ENCODE data around the gene P2RY14. TPM values are rescaled to one million over a fixed set of nuclear protein-coding genes. Genes with fewer than 3 reads are reported as not detected.

P2RY14 gene
- total RNA-seq, 2 donors from 2014 or later: 1.8 TPM; not detected in 1

GRCh38 chr3:151283907-151284461, 5.6 kb upstream of the P2RY14 start:
- DNase-seq: peak in 2 of 4 donors; percentile 27 to 37
- H3K4me1 ChIP-seq: peaks cover 3% of the 10 kb centered on the region
- no peak overlapping the region for H3K4me3 ChIP-seq
- H3K27me3 ChIP-seq: no peaks in the 10 kb centered on the region
- TF ChIP-seq POLR2A (IDR thresholded peaks at IDR 0.05): no peak
- TF ChIP-seq, protein P1, sequence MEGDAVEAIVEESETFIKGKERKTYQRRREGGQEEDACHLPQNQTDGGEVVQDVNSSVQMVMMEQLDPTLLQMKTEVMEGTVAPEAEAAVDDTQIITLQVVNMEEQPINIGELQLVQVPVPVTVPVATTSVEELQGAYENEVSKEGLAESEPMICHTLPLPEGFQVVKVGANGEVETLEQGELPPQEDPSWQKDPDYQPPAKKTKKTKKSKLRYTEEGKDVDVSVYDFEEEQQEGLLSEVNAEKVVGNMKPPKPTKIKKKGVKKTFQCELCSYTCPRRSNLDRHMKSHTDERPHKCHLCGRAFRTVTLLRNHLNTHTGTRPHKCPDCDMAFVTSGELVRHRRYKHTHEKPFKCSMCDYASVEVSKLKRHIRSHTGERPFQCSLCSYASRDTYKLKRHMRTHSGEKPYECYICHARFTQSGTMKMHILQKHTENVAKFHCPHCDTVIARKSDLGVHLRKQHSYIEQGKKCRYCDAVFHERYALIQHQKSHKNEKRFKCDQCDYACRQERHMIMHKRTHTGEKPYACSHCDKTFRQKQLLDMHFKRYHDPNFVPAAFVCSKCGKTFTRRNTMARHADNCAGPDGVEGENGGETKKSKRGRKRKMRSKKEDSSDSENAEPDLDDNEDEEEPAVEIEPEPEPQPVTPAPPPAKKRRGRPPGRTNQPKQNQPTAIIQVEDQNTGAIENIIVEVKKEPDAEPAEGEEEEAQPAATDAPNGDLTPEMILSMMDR (IDR thresholded peaks at IDR 0.05): no peak
- intact Hi-C loops (cut with DNase I): loop anchor here (5.0 kb wide), 1 partner anchor 117 kb away; no protein-coding TSS in a partner anchor
- H3K9me3 ChIP-seq: no peaks in the 10 kb centered on the region
- no peak overlapping the region for H3K27ac ChIP-seq
- H3K36me3 ChIP-seq (replicated peaks in 1 of 2; ENCODE audit: insufficient read depth in 1 of 2, low read depth in 2 of 2): no peaks in the 10 kb centered on the region
- ATAC-seq: no peak
- 14 to 24% methylated on average over 5 of the region's 5 CpGs for WGBS, 2 donors

- H3K9me3 ChIP-seq: no peaks in the 10 kb centered on the region
- intact Hi-C loops (cut with DNase I): loop anchor here (5.0 kb wide), 1 partner anchor 116 kb away; no protein-coding TSS in a partner anchor
- H3K36me3 ChIP-seq (replicated peaks in 1 of 2; ENCODE audit: insufficient read depth in 1 of 2, low read depth in 2 of 2): no peaks in the 10 kb centered on the region
- peaks cover 3% of the 10 kb centered on the region for H3K4me1 ChIP-seq
- TF ChIP-seq, protein P1 (IDR thresholded peaks at IDR 0.05): no peak
- no peak for TF ChIP-seq POLR2A (IDR thresholded peaks at IDR 0.05)
- DNase-seq: no peak
- H3K27ac ChIP-seq: no peak overlapping the region
- ATAC-seq: no peak
- no peak overlapping the region for H3K4me3 ChIP-seq
- WGBS, 2 donors: 38 to 39% methylated on average over 4 of the region's 4 CpGs
- no peaks in the 10 kb centered on the region for H3K27me3 ChIP-seq
These were observed 5.0 kb upstream of the P2RY14 start for GRCh38 chr3:151283387-151283786.

DNA sequence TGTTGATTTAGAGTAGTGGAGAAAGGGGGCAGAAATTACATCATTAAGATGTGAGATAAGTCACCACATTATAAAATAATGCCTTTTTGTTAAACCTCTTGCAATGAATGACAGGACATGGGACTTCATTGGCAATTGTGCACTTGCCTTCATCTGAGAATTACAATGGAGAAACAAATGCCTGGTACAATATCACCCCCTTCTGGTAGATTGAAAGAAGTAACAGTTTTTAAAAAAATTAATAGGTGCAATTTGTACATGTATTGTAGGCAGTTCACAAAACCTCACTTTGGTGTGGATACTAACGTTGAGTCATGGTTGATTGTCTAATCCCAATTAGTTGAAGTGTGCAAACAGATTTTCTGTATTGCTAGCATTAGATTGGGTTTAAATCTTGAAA, 4.6 kb upstream of the P2RY14 start:
- peak; percentile 77 for ATAC-seq
- Histone ChIP-seq H3K4me3 (no peak overlapping the region), H3K36me3 (replicated peaks in 1 of 2; ENCODE audit: insufficient read depth in 1 of 2, low read depth in 2 of 2) (no peaks in the 10 kb centered on the region), H3K27ac (no peak overlapping the region), H3K9me3 (no peaks in the 10 kb centered on the region), H3K4me1 (peaks cover 3% of the 10 kb centered on the region), H3K27me3 (no peaks in the 10 kb centered on the region)
- TF ChIP-seq POLR2A (IDR thresholded peaks at IDR 0.05): no peak
- TF ChIP-seq, protein P1 (IDR thresholded peaks at IDR 0.05): peak; percentile 23 to 80 (median 65)
- intact Hi-C loops (cut with DNase I): loop anchor here (5.0 kb wide), 1 partner anchor 116 kb away; no protein-coding TSS in a partner anchor
- 0% methylated on average over 1 of the region's 1 CpG for WGBS, 2 donors
- no peak for DNase-seq

DNA sequence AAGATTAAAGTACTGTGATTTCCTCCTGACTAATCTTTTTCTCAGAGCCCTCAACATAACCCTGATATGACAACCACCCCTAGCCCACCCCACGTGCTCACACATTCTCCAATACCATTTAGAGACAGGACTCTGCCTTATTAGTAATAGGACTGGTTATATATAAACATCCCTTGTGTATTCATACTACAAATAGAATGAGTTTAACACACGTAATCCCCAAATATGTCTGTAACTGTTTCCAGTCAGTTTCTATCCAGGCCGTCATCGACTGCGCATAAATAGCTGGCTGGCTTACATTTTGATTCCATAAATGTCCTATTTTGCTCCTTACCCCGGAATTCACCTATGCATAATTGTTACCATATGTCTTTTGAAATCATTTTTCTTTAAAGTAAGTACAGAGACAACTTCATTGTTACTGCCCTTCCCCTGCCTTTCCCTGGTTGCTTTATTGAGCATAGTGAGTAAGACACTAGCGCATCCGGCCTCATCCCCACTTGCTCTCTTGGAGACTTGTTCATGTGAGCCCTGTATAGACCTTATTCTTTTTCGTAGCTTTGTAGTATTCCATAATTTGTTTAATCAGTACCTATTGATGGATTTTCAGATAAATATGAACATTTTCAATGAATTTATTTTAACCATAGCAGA, 3.5 kb upstream of the P2RY14 start:
- no peaks in the 10 kb centered on the region for H3K9me3 ChIP-seq
- ATAC-seq (no peak), DNase-seq (no peak)
- H3K36me3 ChIP-seq (replicated peaks in 1 of 2; ENCODE audit: insufficient read depth in 1 of 2, low read depth in 2 of 2): no peaks in the 10 kb centered on the region
- peaks cover 3% of the 10 kb centered on the region for H3K4me1 ChIP-seq
- TF ChIP-seq POLR2A (IDR thresholded peaks at IDR 0.05): no peak
- TF ChIP-seq, protein P1 (IDR thresholded peaks at IDR 0.05): no peak
- H3K27me3 ChIP-seq: no peaks in the 10 kb centered on the region
- no peak overlapping the region for H3K27ac ChIP-seq
- no peak overlapping the region for H3K4me3 ChIP-seq
- WGBS, 2 donors: 71 to 88% methylated on average over 9 of the region's 9 CpGs
- intact Hi-C loops (cut with DNase I): loop anchor here (5.0 kb wide), 1 partner anchor 114 kb away; no protein-coding TSS in a partner anchor
